ENCODE results near the gene ARMCX2. TPM values are rescaled to one million over a fixed set of nuclear protein-coding genes. Genes with fewer than 3 reads are reported as not detected.

ARMCX2 gene
- total RNA-seq, 3 donors from 2014 or later, result 4.4 to 35.2 (median 8.3) TPM

- no peak for DNase-seq
- Histone ChIP-seq H3K4me1 (ENCODE audit: low read depth) (no peaks in the 10 kb centered on the region), H3K36me3 (ENCODE audit: low read depth) (no peaks in the 10 kb centered on the region), H3K9me3 (no peaks in the 10 kb centered on the region), H3K4me3 (no peak overlapping the region)
- intact Hi-C loops (cut with DNase I, micrococcal nuclease), result no loop called here
- TF ChIP-seq CTCF (IDR thresholded peaks at IDR 0.05), result no peak
- ATAC-seq, result no peak
Measured at GRCh38 chrX:101686574-101686973, 26.9 kb upstream of the ARMCX2 start.

- Histone ChIP-seq H3K4me1 (ENCODE audit: low read depth) (no peaks in the 10 kb centered on the region), H3K36me3 (ENCODE audit: low read depth) (no peaks in the 10 kb centered on the region), H3K4me3 (no peak overlapping the region), H3K9me3 (no peaks in the 10 kb centered on the region)
- DNase-seq (no peak), ATAC-seq (no peak)
- TF ChIP-seq CTCF (IDR thresholded peaks at IDR 0.05), result no peak
- intact Hi-C loops (cut with DNase I, micrococcal nuclease), result no loop called here
Measured at GRCh38 chrX:101685923-101686322, 26.3 kb upstream of the ARMCX2 start.

- no peak for TF ChIP-seq CTCF (IDR thresholded peaks at IDR 0.05)
- H3K4me1 ChIP-seq (ENCODE audit: low read depth), result no peaks in the 10 kb centered on the region
Measured at GRCh38 chrX:101682723-101683122, 23.1 kb upstream of the ARMCX2 start.

GRCh38 chrX:101677028-101677427, 17.4 kb upstream of the ARMCX2 start:
- TF ChIP-seq CTCF (IDR thresholded peaks at IDR 0.05), result no peak
- DNase-seq, result no peak
- intact Hi-C loops (cut with DNase I, micrococcal nuclease), result no loop called here
- Histone ChIP-seq H3K4me1 (ENCODE audit: low read depth) (no peaks in the 10 kb centered on the region), H3K36me3 (ENCODE audit: low read depth) (no peaks in the 10 kb centered on the region), H3K4me3 (no peak overlapping the region), H3K9me3 (no peaks in the 10 kb centered on the region)
- ATAC-seq, result no peak

More at GRCh38 chrX:101682723-101683122, 23.1 kb upstream of the ARMCX2 start:
- Histone ChIP-seq H3K36me3 (ENCODE audit: low read depth) (no peaks in the 10 kb centered on the region), H3K9me3 (no peaks in the 10 kb centered on the region), H3K4me3 (no peak overlapping the region)
- ATAC-seq (no peak), DNase-seq (no peak)
- intact Hi-C loops (cut with DNase I, micrococcal nuclease), result no loop called here

- no peak for DNase-seq
- H3K4me1 ChIP-seq (ENCODE audit: low read depth), result no peaks in the 10 kb centered on the region
- H3K36me3 ChIP-seq (ENCODE audit: low read depth), result no peaks in the 10 kb centered on the region
- H3K9me3 ChIP-seq, result no peaks in the 10 kb centered on the region
- H3K4me3 ChIP-seq, result no peak overlapping the region
- TF ChIP-seq CTCF (IDR thresholded peaks at IDR 0.05), result no peak
- intact Hi-C loops (cut with DNase I, micrococcal nuclease), result no loop called here
- no peak for ATAC-seq
Measured at GRCh38 chrX:101676571-101676970, 16.9 kb upstream of the ARMCX2 start.

- intact Hi-C loops (cut with DNase I, micrococcal nuclease), result no loop called here
- Histone ChIP-seq H3K36me3 (ENCODE audit: low read depth) (no peaks in the 10 kb centered on the region), H3K4me1 (ENCODE audit: low read depth) (no peaks in the 10 kb centered on the region), H3K4me3 (no peak overlapping the region), H3K9me3 (no peaks in the 10 kb centered on the region)
- no peak for ATAC-seq
- no peak for TF ChIP-seq CTCF (IDR thresholded peaks at IDR 0.05)
- no peak for DNase-seq
Measured at GRCh38 chrX:101668143-101668542, 8.5 kb upstream of the ARMCX2 start.

Measured in mucosa of descending colon (tissue), 3 donors.